Astrocyte of the hippocampus (primary cell): Measurements from ENCODE around the gene ZNF652.

ENCODE experiments used
- DNase-seq: peaks from one replicate; pipeline ENCODE4 v3.0.0; 2011; ENCODE audit warnings: low read depth, low spot score

The ZNF652 gene

DNA sequence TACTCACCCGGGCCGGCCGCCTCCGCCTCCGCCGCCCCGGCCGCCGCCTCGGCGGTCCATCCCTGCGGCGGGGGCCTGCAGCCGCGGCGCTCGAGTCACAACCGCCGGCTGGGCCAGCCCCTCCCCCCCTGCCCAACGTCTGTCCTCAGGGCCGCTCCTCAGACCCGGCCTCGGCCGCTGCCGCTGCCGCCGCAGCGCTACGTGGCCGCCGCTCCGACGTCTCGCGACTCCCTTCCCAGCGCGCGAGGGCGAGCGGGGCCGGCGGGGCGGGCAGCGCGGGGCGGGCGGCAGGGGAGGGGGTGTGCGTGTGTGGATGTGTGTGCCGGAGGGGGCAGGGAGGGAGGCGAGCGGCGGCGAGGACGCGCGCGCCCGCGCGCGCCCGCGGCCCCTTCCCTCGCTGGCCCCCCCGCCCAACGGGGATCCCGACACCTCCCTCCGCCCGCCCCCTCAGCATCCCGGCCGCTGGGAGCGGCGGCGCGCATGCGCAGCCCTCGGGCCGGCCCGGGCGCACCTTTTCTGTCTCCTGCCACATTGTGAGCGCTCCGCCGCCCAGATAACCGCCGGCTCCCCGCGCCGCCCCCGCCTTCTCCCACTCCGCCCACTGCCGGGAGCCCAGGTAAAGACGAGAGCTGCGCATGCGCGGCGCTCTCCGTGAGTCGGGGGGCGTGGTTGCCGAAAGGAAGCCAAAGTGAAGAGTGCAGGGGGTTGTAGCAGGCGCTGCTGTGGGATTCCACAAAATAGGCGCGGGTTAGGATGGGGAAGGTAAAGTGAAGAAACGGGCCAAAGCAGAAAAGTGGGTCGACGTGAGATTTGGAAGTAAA is at the start of gene ZNF652:
Gene ZNF652 (minus strand): TSS at position 349 of the 821 bp plus-strand sequence. CDS start 44,525 bp downstream, outside the sequence.
- peak; percentile 96 for DNase-seq

- DNase-seq: no peak
These were observed 47.0 kb upstream of the ZNF652 start for GRCh38 chr17:49409066-49409465.

- DNase-seq: peak; percentile 76
These were observed 46.0 kb upstream of the ZNF652 start for GRCh38 chr17:49407981-49408501.

DNA sequence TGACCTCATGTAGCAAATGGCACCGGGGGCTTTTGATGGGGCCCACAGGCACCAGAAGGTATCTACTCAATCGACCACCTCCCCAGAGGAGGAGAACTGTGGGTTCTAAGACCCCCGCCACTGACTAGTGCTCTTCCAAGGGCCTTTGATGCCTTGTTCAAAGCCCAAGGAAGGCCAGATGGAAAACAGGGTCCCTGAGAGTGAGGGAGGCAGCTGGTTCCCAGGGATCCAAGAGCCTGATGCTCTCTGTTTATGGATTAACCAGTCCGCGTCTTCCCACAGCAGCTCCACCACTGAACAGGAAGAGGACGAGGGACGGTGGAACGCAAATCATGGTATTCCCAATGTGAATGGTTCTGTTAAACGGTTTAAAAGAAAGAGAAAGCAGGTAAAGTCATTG is 45.0 kb upstream of the ZNF652 start:
- DNase-seq: no peak

GRCh38 chr17:49406421-49407061 is 44.5 kb upstream of the ZNF652 start:
- no peak for DNase-seq

- no peak for DNase-seq
These were observed 42.9 kb upstream of the ZNF652 start for GRCh38 chr17:49404906-49405305.

- no peak for DNase-seq
These were observed 42.3 kb upstream of the ZNF652 start for GRCh38 chr17:49404361-49404760.

DNA sequence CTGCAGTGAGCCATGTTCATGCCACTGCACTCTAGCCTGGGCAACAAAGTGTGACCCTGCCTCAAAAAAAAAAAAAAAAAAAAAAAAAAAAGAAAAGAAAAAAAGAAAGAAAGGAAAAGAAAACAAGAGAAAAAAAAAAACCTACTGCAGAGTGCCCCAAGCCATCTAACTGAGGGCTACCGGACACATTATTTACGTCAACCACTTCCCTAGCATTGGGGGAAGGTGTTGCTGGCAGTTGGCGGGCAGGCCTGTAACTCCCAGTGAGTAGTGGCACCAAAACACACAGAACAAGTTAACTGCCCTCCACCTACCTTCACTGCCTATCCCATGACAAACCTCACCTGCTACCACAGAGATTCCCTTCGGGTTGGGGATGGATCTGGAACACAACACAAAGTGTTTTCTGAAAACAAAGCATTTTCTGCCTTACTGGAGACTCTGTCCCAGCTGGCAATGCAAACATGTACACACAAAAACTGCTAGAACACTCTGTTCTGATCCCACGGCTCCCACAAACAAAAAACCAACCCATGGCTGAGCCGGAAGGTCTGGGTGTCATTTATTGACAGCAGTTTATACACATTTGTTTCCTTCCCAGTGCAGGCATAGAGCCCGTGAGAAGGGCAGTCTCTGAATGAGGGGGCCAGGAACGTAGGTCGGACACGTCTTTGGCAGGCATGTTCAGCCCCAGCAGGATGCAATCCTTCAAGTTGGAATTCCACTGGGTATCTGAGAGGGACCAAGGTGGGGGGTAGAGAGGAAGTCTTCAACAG is 41.7 kb upstream of the ZNF652 start:
- no peak for DNase-seq

- no peak for DNase-seq
These were observed 40.7 kb upstream of the ZNF652 start for GRCh38 chr17:49402706-49403105.

DNA sequence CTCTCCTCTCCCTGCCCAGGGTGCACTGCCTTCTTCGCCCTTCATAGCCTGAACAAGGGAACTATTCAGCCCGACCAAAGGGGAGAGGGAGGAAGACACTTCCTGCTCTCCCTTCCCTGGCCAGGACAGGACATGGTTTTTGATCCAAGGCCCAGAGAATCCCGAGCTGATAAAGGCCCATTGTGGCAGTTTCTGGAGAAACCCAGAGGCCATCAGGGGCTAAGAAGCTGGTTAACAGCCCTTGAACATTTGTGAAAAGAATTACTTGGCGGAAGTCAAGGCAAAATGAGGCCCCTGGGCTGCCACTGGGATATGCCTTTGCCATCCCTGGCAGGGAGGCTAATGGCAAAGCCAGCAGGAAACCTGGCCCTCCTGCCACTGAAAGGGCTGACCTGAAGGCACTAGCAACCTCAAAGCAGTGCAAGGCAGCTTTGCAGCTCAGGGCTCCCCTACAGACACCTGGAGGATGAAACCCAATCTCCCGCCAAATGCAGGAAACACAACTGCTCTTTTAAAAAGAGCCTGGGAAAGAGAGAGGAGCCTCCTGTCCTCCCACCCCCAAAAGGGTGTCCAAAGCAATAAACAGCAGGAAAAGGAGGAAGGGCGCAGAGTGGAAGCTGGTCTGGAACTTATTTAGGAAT is 40.0 kb upstream of the ZNF652 start:
- DNase-seq: no peak

GRCh38 chr17:49399995-49400394 is 37.9 kb upstream of the ZNF652 start:
- DNase-seq: no peak

DNA sequence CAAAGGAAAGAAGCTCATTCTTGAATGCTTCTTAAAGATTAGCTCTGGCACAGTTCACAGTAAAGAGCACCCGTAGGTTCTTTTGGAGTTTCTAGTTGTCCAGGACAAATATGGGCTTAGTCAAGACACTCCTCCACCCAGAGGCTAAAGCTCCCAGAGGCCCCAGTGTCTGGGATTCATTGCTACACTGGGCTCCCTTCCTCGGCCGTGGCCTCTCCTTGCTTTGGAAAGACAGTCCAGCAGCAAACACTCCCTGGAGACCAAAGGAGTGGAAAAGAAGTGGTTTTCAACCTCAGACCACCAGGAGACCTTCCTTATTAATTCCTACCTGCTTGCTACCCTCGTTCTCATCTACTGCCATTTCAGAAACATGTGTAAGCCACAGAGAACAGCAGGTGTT is 35.5 kb upstream of the ZNF652 start:
- no peak for DNase-seq

DNA sequence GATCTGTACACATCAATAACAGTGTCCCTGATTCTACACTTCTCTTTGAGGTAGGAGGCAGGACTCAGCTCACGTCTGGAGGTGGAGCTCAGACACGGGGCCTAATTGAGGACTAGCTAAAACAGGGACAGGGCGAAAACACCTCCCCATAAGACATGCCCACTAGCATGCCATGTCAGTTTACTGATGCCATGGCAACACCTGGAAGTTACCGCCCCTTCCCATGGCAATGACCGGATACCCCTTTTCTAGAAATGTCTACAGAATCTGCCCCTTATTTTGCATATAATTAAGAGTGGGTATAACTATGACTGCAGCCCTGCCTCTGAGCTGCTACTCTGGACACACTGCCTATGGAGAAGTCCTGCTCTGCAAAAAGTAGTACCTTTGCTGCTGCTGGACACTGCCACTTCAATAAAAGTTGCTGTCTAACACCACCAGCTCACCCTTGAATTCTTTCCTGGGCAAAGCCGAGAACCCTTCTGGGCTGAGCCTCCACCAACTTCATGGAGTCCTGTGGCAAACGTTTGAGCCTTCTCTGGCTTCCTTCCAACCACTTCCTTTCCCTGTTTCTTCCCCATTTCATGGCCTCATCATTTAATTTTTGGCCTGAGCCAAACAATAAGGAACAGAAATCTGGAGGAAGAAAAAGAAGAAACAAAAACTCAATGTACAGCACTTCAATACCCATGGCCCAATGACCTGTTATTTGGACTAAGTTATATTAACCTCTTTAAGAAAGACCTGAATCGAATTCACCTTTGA is 31.6 kb upstream of the ZNF652 start:
- peak; percentile 12 for DNase-seq

DNA sequence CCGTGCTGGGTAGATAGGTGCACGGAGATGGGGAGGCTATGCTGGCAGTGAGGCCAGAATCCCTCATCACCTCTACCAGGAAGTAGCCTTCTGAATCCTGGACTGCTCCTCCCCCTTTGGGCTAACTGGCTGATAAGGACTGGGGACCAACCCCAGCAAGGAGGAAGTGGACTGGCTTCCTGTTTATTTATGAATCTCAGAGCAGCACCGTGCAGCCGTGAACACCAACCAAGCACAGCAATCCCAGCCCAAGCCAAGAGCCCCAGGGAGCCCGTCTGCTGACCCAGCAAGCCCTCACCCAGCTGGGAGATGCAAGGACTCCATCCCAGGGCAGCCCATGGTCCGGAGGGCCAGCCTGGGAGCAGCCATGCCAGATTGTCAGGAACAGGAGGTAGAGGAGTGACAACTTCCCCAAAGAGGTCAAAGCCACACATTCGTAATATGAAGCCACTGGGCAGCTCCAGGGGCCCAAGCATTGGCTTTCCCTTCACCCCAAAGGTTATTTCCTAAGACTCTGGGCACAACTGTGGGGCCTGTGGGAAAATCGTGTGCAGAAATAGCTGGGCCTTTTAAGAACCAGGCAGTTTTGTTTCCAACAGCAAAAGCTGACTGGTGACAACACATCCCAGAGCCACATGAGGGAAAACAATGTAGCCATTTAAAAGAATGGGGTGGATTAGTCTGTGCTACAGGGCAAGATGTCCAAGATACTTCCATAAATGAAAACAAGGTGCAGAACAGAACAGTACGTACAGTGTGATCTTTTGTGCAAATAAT is 28.7 kb upstream of the ZNF652 start:
- no peak for DNase-seq

GRCh38 chr17:49389514-49390347 is 27.7 kb upstream of the ZNF652 start:
- DNase-seq: peak; percentile 57

- DNase-seq: no peak
These were observed 26.9 kb upstream of the ZNF652 start for GRCh38 chr17:49388692-49389513.

DNA sequence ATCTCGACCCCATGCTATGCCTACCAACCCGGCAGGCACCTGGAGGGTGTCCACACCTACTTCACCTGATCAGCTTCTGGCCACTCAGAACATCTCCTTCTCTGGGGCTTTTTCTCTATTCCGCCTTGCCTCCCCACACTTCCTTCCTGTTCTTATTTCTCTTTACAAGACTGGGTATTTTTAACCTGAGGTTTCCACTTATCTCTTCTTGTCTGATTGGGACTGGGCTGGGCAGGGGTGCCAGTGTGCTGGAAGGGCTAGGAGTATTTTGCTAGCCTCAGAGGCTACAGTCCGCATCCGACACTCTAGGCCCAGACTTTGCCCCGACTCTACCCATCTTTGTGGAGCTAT is 26.2 kb upstream of the ZNF652 start:
- DNase-seq: no peak

- DNase-seq: no peak
These were observed 25.6 kb upstream of the ZNF652 start for GRCh38 chr17:49387498-49388289.
